ENCODE measurements around the gene BNC2.

DNA sequence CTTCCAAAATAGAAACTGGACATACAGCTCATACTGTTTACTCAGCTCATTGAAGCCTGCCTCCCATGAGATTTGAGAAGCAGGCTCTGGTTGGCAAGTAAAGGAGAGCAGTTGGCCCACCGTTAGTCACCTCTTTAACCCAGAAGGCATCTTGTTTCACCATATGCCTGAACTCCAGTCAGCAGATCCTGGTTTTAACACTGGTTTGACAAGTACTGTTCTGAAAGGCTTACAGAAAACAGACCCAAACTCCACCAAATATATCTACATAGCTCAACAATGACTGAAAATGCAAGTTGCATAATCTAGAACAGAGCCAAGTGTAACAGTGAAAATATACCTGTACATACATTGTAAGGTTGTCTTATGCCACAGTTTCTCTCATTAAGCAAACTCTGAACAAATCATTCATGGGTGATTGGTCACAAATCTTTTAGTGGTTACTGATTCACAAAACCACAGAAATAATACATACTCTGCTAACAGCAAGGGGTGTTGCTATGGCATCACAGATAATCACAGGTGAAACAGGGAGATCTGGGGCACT, 198.8 kb downstream of the BNC2 start:
- no peak for TF ChIP-seq POLR2A (IDR thresholded peaks at IDR 0.05)
- TF ChIP-seq, protein P1, sequence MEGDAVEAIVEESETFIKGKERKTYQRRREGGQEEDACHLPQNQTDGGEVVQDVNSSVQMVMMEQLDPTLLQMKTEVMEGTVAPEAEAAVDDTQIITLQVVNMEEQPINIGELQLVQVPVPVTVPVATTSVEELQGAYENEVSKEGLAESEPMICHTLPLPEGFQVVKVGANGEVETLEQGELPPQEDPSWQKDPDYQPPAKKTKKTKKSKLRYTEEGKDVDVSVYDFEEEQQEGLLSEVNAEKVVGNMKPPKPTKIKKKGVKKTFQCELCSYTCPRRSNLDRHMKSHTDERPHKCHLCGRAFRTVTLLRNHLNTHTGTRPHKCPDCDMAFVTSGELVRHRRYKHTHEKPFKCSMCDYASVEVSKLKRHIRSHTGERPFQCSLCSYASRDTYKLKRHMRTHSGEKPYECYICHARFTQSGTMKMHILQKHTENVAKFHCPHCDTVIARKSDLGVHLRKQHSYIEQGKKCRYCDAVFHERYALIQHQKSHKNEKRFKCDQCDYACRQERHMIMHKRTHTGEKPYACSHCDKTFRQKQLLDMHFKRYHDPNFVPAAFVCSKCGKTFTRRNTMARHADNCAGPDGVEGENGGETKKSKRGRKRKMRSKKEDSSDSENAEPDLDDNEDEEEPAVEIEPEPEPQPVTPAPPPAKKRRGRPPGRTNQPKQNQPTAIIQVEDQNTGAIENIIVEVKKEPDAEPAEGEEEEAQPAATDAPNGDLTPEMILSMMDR (IDR thresholded peaks at IDR 0.05) = no peak
- no peak for TF ChIP-seq POLR2AphosphoS5 (IDR thresholded peaks at IDR 0.05)
